HepG2 (cell line): ENCODE measurements around the gene CACNA1C. TPM values are rescaled to one million over a fixed set of nuclear protein-coding genes. Genes with fewer than 3 reads are reported as not detected.

Source experiments
- ATAC-seq: fragments of 200-7000 bp; cut with Tn5 transposase; 3 replicates; pipeline ENCODE4 v1.9.1; 2020; ENCODE audit warnings: mild to moderate bottlenecking, moderate library complexity
- BruUV-seq: library from RNA; stranded (reverse); fragments of 400-500 nt; replicated peaks from 2 replicates; lab custom pipeline; 2021; lab: Mats Ljungman, UMichigan
- CTCF ChIA-PET: fragments of 300-600 bp; formaldehyde crosslinking; extraction: SDS; loops from one replicate; lab custom pipeline; 2021; ENCODE audit warnings: low total read pairs, inconsistent platforms, low intra/inter-chr PET ratio; lab: Yijun Ruan, JAX
- POLR2A ChIA-PET: fragments of 350-600 bp; sonication (Branson Sonifier 250); formaldehyde crosslinking; loops from one replicate; lab custom pipeline; 2020; ENCODE audit warnings: antibody characterized with exemption, inconsistent platforms; lab: Yijun Ruan, JAX
- DNase-seq: peaks from one replicate; pipeline ENCODE4 v3.0.0-alpha.2; 2015; ENCODE audit warnings: low spot score
- FAIRE-seq: peaks from 3 replicates; lab custom pipeline; 2011; peaks lifted over from hg19 to GRCh38; lab: Jason Lieb, UNC
- H2AFZ ChIP-seq: one replicate; pipeline ENCODE4 v1.6.1; 2011; ENCODE audit warnings: low read length, inconsistent platforms
- H3K27ac ChIP-seq: fragments of 300-600 bp; 3 replicates; pipeline ENCODE4 v1.8.0; 2011; ENCODE audit warnings: mixed run types, mild to moderate bottlenecking, mixed read lengths, low read length, inconsistent platforms; ENCODE audit not compliant: insufficient read depth; ENCODE audit errors: extremely low read length
- H3K27me3 ChIP-seq, 2 experiments: fragments of 200-600 bp in 1 of 2; 2 replicates in 1 of 2; 3 replicates in 1 of 2; pipeline versions ENCODE4 v1.6.0 to v1.8.0; 2011; ENCODE audit warnings: low read length in 2 of 2, mild to moderate bottlenecking in 2 of 2, moderate library complexity in 2 of 2, inconsistent platforms in 1 of 2; ENCODE audit not compliant: insufficient read depth in 2 of 2, control insufficient read depth in 1 of 2
- H3K36me3 ChIP-seq, 2 experiments: fragments of 200-600 bp in 1 of 2; replicated peaks in 1 of 2; 2 replicates in 1 of 2; 3 replicates in 1 of 2; pipeline versions ENCODE4 v1.5.1 to v1.8.0; 2011; ENCODE audit warnings: low read length in 2 of 2, inconsistent platforms in 1 of 2; ENCODE audit not compliant: insufficient read depth in 2 of 2, control insufficient read depth in 1 of 2
- H3K4me1 ChIP-seq: 2 replicates; pipeline ENCODE4 v1.5.1; 2012; ENCODE audit warnings: low read length, inconsistent platforms; ENCODE audit not compliant: insufficient read depth
- H3K4me2 ChIP-seq: 2 replicates; pipeline ENCODE4 v1.6.0; 2011; ENCODE audit warnings: low read depth, low read length, inconsistent platforms
- H3K4me3 ChIP-seq, 3 experiments: fragments of 200-600 bp in 1 of 3; sonication (generic), shearing (Covaris generic) in 1 of 3; replicated peaks in 1 of 3; 2 replicates each; pipeline ENCODE4 v1.5.1; 2011 to 2016; ENCODE audit warnings: low read length in 3 of 3, inconsistent platforms in 2 of 3, low read depth in 2 of 3, mild to moderate bottlenecking in 2 of 3, control low read depth in 1 of 3, mixed read lengths in 1 of 3; ENCODE audit not compliant: insufficient read depth in 1 of 3
- H3K79me2 ChIP-seq: one replicate; pipeline ENCODE4 v1.6.1; 2011; ENCODE audit warnings: low read length, inconsistent platforms; ENCODE audit not compliant: insufficient read depth
- H3K9ac ChIP-seq: 2 replicates; pipeline ENCODE4 v1.6.0; 2011; ENCODE audit warnings: mild to moderate bottlenecking, low read depth, low read length, inconsistent platforms; ENCODE audit not compliant: insufficient read depth
- H3K9me3 ChIP-seq: 2 replicates; pipeline ENCODE4 v1.5.1; 2012; ENCODE audit warnings: mild to moderate bottlenecking, low read length
- H4K20me1 ChIP-seq: 2 replicates; pipeline ENCODE4 v1.6.0; 2011; ENCODE audit warnings: inconsistent platforms, mild to moderate bottlenecking, low read length, moderate library complexity; ENCODE audit not compliant: insufficient read depth
- GATA4 ChIP-seq: sonication (generic); IDR thresholded peaks from 2 replicates; pipeline ENCODE4 v1.6.1; 2016; ENCODE audit warnings: antibody characterized with exemption, low read depth, borderline replicate concordance
- MAX ChIP-seq: IDR thresholded peaks from 2 replicates; pipeline ENCODE4 v1.6.1; 2012; ENCODE audit warnings: inconsistent platforms
- SETDB1 ChIP-seq: sonication (generic); formaldehyde crosslinking; IDR thresholded peaks from 2 replicates; pipeline ENCODE4 v1.5.1; 2020; ENCODE audit warnings: missing genetic modification reagents, mild to moderate bottlenecking, borderline replicate concordance
- TBL1XR1 ChIP-seq: fragments of 150-350 bp; IDR thresholded peaks from 2 replicates; pipeline ENCODE4 v1.6.1; 2014; ENCODE audit warnings: borderline replicate concordance, low read length; ENCODE audit not compliant: partially characterized antibody
- ZBTB42 ChIP-seq: sonication (generic); formaldehyde crosslinking; IDR thresholded peaks from 2 replicates; pipeline ENCODE4 v1.5.0; 2020; ENCODE audit warnings: mild to moderate bottlenecking, missing genetic modification reagents
- ZMYM4 ChIP-seq: sonication (generic); formaldehyde crosslinking; IDR thresholded peaks from 2 replicates; pipeline ENCODE4 v1.8.1; 2023; ENCODE audit warnings: mild to moderate bottlenecking, missing genetic modification reagents
- ZNF121 ChIP-seq: sonication (generic); formaldehyde crosslinking; IDR thresholded peaks from 2 replicates; pipeline ENCODE4 v1.5.0; 2020; ENCODE audit warnings: mild to moderate bottlenecking, missing genetic modification reagents
- ZNF558 ChIP-seq: sonication (generic); formaldehyde crosslinking; IDR thresholded peaks from 2 replicates; pipeline ENCODE4 v1.9.0; 2022; ENCODE audit warnings: mild to moderate bottlenecking, missing genetic modification reagents, borderline replicate concordance
- ZNF569 ChIP-seq: sonication (generic); formaldehyde crosslinking; IDR thresholded peaks from 2 replicates; pipeline ENCODE4 v1.5.0; 2020; ENCODE audit warnings: mild to moderate bottlenecking, missing genetic modification reagents, moderate library complexity, borderline replicate concordance
- ZNF605 ChIP-seq: sonication (generic); formaldehyde crosslinking; IDR thresholded peaks from 2 replicates; pipeline ENCODE4 v1.8.0; 2022; ENCODE audit warnings: mild to moderate bottlenecking, missing genetic modification reagents
- ZSCAN20 ChIP-seq: sonication (generic); formaldehyde crosslinking; IDR thresholded peaks from 2 replicates; pipeline ENCODE4 v1.4.0; 2020; ENCODE audit warnings: missing genetic modification reagents, mild to moderate bottlenecking, borderline replicate concordance
- WGBS: methylation state at CpG from one replicate; pipeline ENCODE4 v1.1.6; 2017; ENCODE audit warnings: low lambda C conversion rate; 5-methylcytosine and 5-hydroxymethylcytosine counted together
- in situ Hi-C: cut with HindIII; loops from 2 replicates; pipeline ENCODE4 v1.10.0; 2017; ENCODE audit warnings: low pct_unique_long_range_greater_than_20kb; ENCODE audit not compliant: extremely low pct_ligation_motif_present
- intact Hi-C: fragments of 100-400 bp; cut with micrococcal nuclease; formaldehyde crosslinking; loops from one replicate; pipeline ENCODE4 v1.10.0; 2022; ENCODE audit not compliant: unreplicated experiment
- polyA plus RNA-seq, 8 experiments: library from polyadenylated mRNA; depleted of rRNA in 3 of 8; stranded (reverse) in 7 of 8; unstranded in 1 of 8; fragments of >200 nt; fragmentation: Illumina TruSeq in 4 of 8; extraction: Trizol in 4 of 8; gene quantifications; 2 replicates each; pipeline versions ENCODE4 v1.2.1 to v1.2.3, GENCODE V29; 2011 to 2016; ENCODE audit warnings: low read depth in 4 of 8, missing spikeins in 1 of 8, mixed read lengths in 1 of 8; ENCODE audit not compliant: insufficient read depth in 1 of 8
- total RNA-seq, 5 experiments: library from RNA; depleted of rRNA; stranded (reverse); fragments of >200 nt; fragmentation: Illumina TruSeq; extraction: Trizol; gene quantifications; 2 replicates each; pipeline ENCODE4 v1.2.3, GENCODE V29; 2016; ENCODE audit warnings: low read depth in 1 of 5
- TF ChIP-seq, protein P1 (sequence below): sonication (generic); formaldehyde crosslinking; IDR thresholded peaks from 2 replicates; pipeline ENCODE4 v1.5.0; 2020; ENCODE audit warnings: missing genetic modification reagents
- TF ChIP-seq, protein P2 (sequence below): sonication (generic); formaldehyde crosslinking; IDR thresholded peaks from 2 replicates; pipeline ENCODE4 v1.4.0; 2020; ENCODE audit warnings: low read depth, mild to moderate bottlenecking, missing genetic modification reagents
- TF ChIP-seq, protein P3 (sequence below): IDR thresholded peaks from 2 replicates; pipeline ENCODE4 v1.6.1; 2016; ENCODE audit warnings: missing compliant biosample characterization, missing genetic modification reagents, borderline replicate concordance
- TF ChIP-seq, protein P4 (sequence below): sonication (generic); formaldehyde crosslinking; IDR thresholded peaks from 2 replicates; pipeline ENCODE4 v1.4.0; 2020; ENCODE audit warnings: missing genetic modification reagents
- TF ChIP-seq, protein P5 (sequence below): sonication (generic); formaldehyde crosslinking; IDR thresholded peaks from 2 replicates; pipeline ENCODE4 v1.4.0; 2020; ENCODE audit warnings: missing genetic modification reagents, borderline replicate concordance

CACNA1C gene
- total and polyA plus RNA-seq, 2 of the 13 experiments (the other 11 are each of a cell fraction or from before 2014, with no cell fraction given): not detected

GRCh38 chr12:2533036-2533435, 480.2 kb downstream of the CACNA1C start:
- H3K4me3 ChIP-seq: no peak overlapping the region
- no peaks in the 10 kb centered on the region for H3K79me2 ChIP-seq
- H3K4me1 ChIP-seq: no peaks in the 10 kb centered on the region
- no peaks in the 10 kb centered on the region for H3K36me3 ChIP-seq
- H3K9me3 ChIP-seq: no peaks in the 10 kb centered on the region
- TF ChIP-seq ZBTB42 (CRISPR knock-in tag) (no peak), ZSCAN20 (CRISPR knock-in tag) (no peak), ZNF558 (CRISPR knock-in tag) (no peak), ZNF605 (CRISPR knock-in tag) (no peak), ZMYM4 (CRISPR knock-in tag) (no peak), SETDB1 (CRISPR knock-in tag) (no peak), ZNF569 (no peak), MAX (no peak), ZNF121 (CRISPR knock-in tag) (no peak), GATA4 (no peak), TBL1XR1 (no peak)
- TF ChIP-seq, protein P1, sequence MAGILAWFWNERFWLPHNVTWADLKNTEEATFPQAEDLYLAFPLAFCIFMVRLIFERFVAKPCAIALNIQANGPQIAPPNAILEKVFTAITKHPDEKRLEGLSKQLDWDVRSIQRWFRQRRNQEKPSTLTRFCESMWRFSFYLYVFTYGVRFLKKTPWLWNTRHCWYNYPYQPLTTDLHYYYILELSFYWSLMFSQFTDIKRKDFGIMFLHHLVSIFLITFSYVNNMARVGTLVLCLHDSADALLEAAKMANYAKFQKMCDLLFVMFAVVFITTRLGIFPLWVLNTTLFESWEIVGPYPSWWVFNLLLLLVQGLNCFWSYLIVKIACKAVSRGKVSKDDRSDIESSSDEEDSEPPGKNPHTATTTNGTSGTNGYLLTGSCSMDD (CRISPR knock-in tag): no peak
- TF ChIP-seq, protein P2, sequence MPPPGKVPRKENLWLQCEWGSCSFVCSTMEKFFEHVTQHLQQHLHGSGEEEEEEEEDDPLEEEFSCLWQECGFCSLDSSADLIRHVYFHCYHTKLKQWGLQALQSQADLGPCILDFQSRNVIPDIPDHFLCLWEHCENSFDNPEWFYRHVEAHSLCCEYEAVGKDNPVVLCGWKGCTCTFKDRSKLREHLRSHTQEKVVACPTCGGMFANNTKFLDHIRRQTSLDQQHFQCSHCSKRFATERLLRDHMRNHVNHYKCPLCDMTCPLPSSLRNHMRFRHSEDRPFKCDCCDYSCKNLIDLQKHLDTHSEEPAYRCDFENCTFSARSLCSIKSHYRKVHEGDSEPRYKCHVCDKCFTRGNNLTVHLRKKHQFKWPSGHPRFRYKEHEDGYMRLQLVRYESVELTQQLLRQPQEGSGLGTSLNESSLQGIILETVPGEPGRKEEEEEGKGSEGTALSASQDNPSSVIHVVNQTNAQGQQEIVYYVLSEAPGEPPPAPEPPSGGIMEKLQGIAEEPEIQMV (CRISPR knock-in tag): no peak
- TF ChIP-seq, protein P3, sequence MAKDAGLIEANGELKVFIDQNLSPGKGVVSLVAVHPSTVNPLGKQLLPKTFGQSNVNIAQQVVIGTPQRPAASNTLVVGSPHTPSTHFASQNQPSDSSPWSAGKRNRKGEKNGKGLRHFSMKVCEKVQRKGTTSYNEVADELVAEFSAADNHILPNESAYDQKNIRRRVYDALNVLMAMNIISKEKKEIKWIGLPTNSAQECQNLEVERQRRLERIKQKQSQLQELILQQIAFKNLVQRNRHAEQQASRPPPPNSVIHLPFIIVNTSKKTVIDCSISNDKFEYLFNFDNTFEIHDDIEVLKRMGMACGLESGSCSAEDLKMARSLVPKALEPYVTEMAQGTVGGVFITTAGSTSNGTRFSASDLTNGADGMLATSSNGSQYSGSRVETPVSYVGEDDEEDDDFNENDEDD: no peak
- TF ChIP-seq, protein P4, sequence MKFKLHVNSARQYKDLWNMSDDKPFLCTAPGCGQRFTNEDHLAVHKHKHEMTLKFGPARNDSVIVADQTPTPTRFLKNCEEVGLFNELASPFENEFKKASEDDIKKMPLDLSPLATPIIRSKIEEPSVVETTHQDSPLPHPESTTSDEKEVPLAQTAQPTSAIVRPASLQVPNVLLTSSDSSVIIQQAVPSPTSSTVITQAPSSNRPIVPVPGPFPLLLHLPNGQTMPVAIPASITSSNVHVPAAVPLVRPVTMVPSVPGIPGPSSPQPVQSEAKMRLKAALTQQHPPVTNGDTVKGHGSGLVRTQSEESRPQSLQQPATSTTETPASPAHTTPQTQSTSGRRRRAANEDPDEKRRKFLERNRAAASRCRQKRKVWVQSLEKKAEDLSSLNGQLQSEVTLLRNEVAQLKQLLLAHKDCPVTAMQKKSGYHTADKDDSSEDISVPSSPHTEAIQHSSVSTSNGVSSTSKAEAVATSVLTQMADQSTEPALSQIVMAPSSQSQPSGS (CRISPR knock-in tag): no peak
- TF ChIP-seq, protein P5, sequence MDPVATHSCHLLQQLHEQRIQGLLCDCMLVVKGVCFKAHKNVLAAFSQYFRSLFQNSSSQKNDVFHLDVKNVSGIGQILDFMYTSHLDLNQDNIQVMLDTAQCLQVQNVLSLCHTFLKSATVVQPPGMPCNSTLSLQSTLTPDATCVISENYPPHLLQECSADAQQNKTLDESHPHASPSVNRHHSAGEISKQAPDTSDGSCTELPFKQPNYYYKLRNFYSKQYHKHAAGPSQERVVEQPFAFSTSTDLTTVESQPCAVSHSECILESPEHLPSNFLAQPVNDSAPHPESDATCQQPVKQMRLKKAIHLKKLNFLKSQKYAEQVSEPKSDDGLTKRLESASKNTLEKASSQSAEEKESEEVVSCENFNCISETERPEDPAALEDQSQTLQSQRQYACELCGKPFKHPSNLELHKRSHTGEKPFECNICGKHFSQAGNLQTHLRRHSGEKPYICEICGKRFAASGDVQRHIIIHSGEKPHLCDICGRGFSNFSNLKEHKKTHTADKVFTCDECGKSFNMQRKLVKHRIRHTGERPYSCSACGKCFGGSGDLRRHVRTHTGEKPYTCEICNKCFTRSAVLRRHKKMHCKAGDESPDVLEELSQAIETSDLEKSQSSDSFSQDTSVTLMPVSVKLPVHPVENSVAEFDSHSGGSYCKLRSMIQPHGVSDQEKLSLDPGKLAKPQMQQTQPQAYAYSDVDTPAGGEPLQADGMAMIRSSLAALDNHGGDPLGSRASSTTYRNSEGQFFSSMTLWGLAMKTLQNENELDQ (CRISPR knock-in tag): no peak
- TF ChIP-seq, all 625 proteins: peak for 0
- intact Hi-C loops (no loop called here), in situ Hi-C loops (no loop called here)
- no peaks in the 10 kb centered on the region for H4K20me1 ChIP-seq
- FAIRE-seq (no peak), DNase-seq (no peak), ATAC-seq (no peak)
- peaks cover 3 to 48% of the 10 kb centered on the region in 2 experiments; a peak in 4 of 5 replicates for H3K27me3 ChIP-seq
- H3K27ac ChIP-seq: no peak overlapping the region
- no TSS peak for BruUV-seq
- WGBS: 0% methylated on average over 5 of the region's 5 CpGs
- no peak overlapping the region for H3K9ac ChIP-seq
- no peak overlapping the region for H2AFZ ChIP-seq
- no peak overlapping the region for H3K4me2 ChIP-seq
- POLR2A ChIA-PET: no interaction called here
- CTCF ChIA-PET: no interaction called here
